Mucosa of descending colon (tissue), 3 donors: Measurements from ENCODE around the gene GID8. TPM values are rescaled to one million over a fixed set of nuclear protein-coding genes. Genes with fewer than 3 reads are reported as not detected.

Experiments
- ATAC-seq: fragments of 200-7000 bp; cut with Tn5 transposase; one replicate; pipeline ENCODE4 v1.9.1; 2020; ENCODE audit warnings: mild to moderate bottlenecking, moderate library complexity
- DNase-seq, 3 donors: peaks; one replicate each; pipeline ENCODE4 v3.0.0-alpha.2; 2020
- H3K36me3 ChIP-seq: fragments of 200-600 bp; one replicate; pipeline ENCODE4 v1.8.0; 2021; ENCODE audit warnings: low read depth, mild to moderate bottlenecking
- H3K4me1 ChIP-seq: fragments of 200-600 bp; one replicate; pipeline ENCODE4 v1.8.0; 2021; ENCODE audit warnings: low read depth, mild to moderate bottlenecking
- H3K4me3 ChIP-seq: fragments of 200-600 bp; one replicate; pipeline ENCODE4 v1.8.0; 2021; ENCODE audit warnings: mild to moderate bottlenecking
- H3K9me3 ChIP-seq: fragments of 200-600 bp; one replicate; pipeline ENCODE4 v1.8.0; 2021; ENCODE audit warnings: mild to moderate bottlenecking
- CTCF ChIP-seq: fragments of 200-600 bp; IDR thresholded peaks from one replicate; pipeline ENCODE4 v1.8.0; 2022; ENCODE audit warnings: antibody characterized with exemption, mild to moderate bottlenecking
- intact Hi-C, 2 donors: fragments of 100-400 bp; cut with DNase I in 1 of 2; cut with micrococcal nuclease in 1 of 2; formaldehyde crosslinking; loops; one replicate each; pipeline versions ENCODE4 v1.11.0 to v1.11.1; 2022; cut with DNase I, micrococcal nuclease
- total RNA-seq, 3 donors: library from RNA; stranded (reverse); fragmentation: NEBNext Ultra II Directional in 2 of 3; extraction: Animal tissue kit (Norgen Biotek cat#: 25700) in 2 of 3; gene quantifications; one replicate each; pipeline versions ENCODE4 v1.2.1 to v1.2.4, GENCODE V29; 2021 to 2023
- donor health status: DM: no; HTN: no; CAD: no; lungs with moderate emphysema.
- donor health status: DM: no; HTN: no; CAD: no.
- donor health status: DM: no; HTN: yes; CAD: no.

Gene GID8
- total RNA-seq, 3 donors from 2014 or later = 32.6 to 37.1 (median 34.2) TPM

GRCh38 chr20:62905536-62906117 lies 32.3 kb upstream of the GID8 start:
- peaks cover 9% of the 10 kb centered on the region for H3K4me1 ChIP-seq
- intact Hi-C loops = no loop called here
- TF ChIP-seq CTCF = no peak
- H3K36me3 ChIP-seq = peaks cover 40% of the 10 kb centered on the region
- ATAC-seq = no peak
- DNase-seq = peak in 1 of 3 donors; percentile 13
- H3K4me3 ChIP-seq = no peak overlapping the region
- H3K9me3 ChIP-seq = no peaks in the 10 kb centered on the region

GRCh38 chr20:62906209-62906608 lies 31.7 kb upstream of the GID8 start:
- no peak for ATAC-seq
- Histone ChIP-seq H3K4me3 (no peak overlapping the region), H3K9me3 (no peaks in the 10 kb centered on the region), H3K4me1 (peaks cover 3% of the 10 kb centered on the region), H3K36me3 (peaks cover 45% of the 10 kb centered on the region)
- intact Hi-C loops = no loop called here
- peak in 2 of 3 donors; percentile 12 to 50 for DNase-seq
- TF ChIP-seq CTCF = no peak

GRCh38 chr20:62906647-62907375 lies 31.1 kb upstream of the GID8 start:
- intact Hi-C loops = no loop called here
- TF ChIP-seq CTCF = no peak
- Histone ChIP-seq H3K4me3 (no peak overlapping the region), H3K9me3 (no peaks in the 10 kb centered on the region), H3K36me3 (peaks cover 47% of the 10 kb centered on the region), H3K4me1 (no peaks in the 10 kb centered on the region)
- ATAC-seq = no peak
- peak in 1 of 3 donors; percentile 10 for DNase-seq

- H3K9me3 ChIP-seq = no peaks in the 10 kb centered on the region
- no peak overlapping the region for H3K4me3 ChIP-seq
- TF ChIP-seq CTCF = no peak
- ATAC-seq (peak; percentile 37), DNase-seq (peak in 1 of 3 donors; percentile 26)
- no peaks in the 10 kb centered on the region for H3K4me1 ChIP-seq
- peaks cover 47% of the 10 kb centered on the region for H3K36me3 ChIP-seq
- intact Hi-C loops = no loop called here
Measured at GRCh38 chr20:62907384-62908317, 30.3 kb upstream of the GID8 start.

GRCh38 chr20:62908971-62909791 lies 28.8 kb upstream of the GID8 start:
- Histone ChIP-seq H3K9me3 (no peaks in the 10 kb centered on the region), H3K36me3 (peaks cover 47% of the 10 kb centered on the region), H3K4me1 (peaks cover 8% of the 10 kb centered on the region), H3K4me3 (no peak overlapping the region)
- TF ChIP-seq CTCF = no peak
- intact Hi-C loops = no loop called here
- no peak for DNase-seq
- ATAC-seq = no peak
